ENCODE data around the gene ISX.

DNA sequence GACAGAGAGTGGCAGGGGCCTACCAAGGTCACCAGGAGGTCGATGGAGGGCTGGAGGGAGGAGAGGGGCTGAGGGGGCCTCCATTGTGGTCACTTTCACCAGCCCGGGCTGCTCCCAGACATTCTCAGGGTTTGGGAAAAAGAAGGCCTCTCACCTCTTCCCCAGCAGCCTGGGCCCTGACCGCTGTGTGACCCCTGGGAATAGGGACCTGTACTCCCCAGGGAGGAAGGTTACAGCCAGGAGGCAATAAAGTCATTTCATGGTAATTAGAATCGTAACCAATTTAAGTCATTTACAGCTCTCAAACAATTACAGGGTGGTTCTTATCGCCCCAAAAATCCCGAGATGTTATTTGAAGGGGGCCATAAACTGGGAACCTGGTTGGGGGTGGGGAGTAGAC is 37.8 kb downstream of the ISX start:
- TF ChIP-seq, protein P1, sequence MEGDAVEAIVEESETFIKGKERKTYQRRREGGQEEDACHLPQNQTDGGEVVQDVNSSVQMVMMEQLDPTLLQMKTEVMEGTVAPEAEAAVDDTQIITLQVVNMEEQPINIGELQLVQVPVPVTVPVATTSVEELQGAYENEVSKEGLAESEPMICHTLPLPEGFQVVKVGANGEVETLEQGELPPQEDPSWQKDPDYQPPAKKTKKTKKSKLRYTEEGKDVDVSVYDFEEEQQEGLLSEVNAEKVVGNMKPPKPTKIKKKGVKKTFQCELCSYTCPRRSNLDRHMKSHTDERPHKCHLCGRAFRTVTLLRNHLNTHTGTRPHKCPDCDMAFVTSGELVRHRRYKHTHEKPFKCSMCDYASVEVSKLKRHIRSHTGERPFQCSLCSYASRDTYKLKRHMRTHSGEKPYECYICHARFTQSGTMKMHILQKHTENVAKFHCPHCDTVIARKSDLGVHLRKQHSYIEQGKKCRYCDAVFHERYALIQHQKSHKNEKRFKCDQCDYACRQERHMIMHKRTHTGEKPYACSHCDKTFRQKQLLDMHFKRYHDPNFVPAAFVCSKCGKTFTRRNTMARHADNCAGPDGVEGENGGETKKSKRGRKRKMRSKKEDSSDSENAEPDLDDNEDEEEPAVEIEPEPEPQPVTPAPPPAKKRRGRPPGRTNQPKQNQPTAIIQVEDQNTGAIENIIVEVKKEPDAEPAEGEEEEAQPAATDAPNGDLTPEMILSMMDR (IDR thresholded peaks at IDR 0.05; ENCODE audit: low read depth, low read length, poor library complexity, severe bottlenecking) = no peak
- no peak for TF ChIP-seq EZH2phosphoT487 (IDR thresholded peaks at IDR 0.05; ENCODE audit: borderline replicate concordance, low read length)

Data from DOHH2 (cell line).